Stimulated activated CD8-positive, alpha-beta memory T cell treated with anti-CD3 and anti-CD28 coated beads, Interleukin-7, amount 100 ng/mL, for 4 hours (primary cell): Measurements from ENCODE around the gene FAM53C.
A peak's percentile ranks its signal among the peaks of the same experiment; 100 is the strongest.
"Not testable (repeated sequence)": the region's sequence is repeated elsewhere in the genome, so short reads cannot be mapped to it uniquely, and the experiment has no call there.

Experiments
- DNase-seq, 2 donors: peaks; one replicate each; pipeline ENCODE4 v3.0.0-alpha.2; 2020; ENCODE audit warnings: low read depth in 2 of 2

Gene FAM53C

DNA sequence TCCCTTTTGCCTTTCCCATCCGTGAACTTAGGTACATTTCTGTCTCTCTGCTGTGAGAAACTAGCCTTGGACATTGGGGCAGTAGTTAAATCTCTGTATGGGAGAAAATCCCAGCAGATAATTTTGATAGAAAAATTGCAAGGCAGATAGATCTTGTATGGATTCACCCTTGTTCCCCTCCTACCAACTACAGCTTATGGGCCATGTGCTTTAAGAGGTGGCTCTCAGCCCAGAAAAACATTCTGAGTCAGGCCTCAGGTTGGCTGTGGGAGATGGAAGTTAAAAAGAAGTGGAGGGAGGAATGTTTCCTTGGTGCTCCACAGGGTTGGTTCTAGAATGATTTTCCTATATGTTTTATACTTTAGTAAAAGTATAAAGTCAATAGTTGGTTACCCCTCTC, 13.0 kb downstream of the FAM53C start:
- no peak for DNase-seq

DNA sequence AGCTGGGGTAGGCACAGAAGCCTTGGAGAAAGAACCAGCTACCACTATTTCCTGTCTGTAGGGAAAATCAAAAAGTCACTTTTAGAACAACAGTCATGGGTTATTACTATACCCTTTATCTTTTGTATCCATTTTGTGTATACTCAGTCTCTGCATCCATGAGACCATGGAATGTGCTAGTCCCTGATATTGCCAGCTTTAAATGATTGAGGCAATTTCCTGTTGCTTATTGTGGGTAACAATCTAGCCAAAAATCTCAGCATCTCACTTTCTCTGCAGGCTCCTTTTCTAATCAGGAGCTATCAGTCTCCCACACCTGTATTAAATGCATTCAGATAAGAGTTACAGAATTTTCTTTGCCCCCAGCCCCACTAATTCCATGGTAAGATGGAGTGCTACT, 13.5 kb downstream of the FAM53C start:
- DNase-seq: no peak

DNA sequence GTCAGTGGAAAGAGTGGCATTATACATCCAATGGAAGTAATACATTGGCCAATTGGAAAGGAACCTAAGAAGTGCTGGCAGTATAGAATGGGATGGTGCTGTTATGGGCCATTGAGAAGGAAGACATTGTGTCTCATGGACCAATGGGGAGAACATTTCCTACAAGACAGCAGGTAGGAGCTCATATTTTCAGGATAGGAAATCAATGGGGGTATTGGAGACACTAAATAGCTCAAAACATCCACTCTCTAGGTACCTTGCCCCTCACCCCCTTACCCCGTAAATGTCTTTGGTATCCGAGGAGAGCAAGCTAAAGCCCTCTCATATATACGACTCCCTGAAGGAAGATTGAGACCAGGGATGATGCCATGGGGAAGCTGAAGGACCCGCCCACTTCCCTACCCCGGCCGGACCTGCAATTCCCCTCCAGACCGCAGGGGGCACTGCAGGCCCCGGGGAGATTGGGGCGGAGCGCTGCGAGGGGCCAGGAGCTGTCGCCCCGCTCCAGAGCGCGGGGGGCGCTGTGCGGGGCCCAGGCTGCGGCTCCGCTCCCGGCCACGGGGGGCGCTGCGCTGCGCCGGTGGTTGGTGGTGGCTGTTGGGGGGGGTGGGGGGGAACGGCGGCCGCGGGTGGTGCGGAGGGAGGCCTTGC, 14.1 kb downstream of the FAM53C start, which contains the start of gene KDM3B:
TSS of gene KDM3B (plus strand) at position 615 of the 651 bp plus-strand sequence. CDS start 111 bp downstream, outside the sequence.
- DNase-seq: peak; percentile 74 to 84

DNA sequence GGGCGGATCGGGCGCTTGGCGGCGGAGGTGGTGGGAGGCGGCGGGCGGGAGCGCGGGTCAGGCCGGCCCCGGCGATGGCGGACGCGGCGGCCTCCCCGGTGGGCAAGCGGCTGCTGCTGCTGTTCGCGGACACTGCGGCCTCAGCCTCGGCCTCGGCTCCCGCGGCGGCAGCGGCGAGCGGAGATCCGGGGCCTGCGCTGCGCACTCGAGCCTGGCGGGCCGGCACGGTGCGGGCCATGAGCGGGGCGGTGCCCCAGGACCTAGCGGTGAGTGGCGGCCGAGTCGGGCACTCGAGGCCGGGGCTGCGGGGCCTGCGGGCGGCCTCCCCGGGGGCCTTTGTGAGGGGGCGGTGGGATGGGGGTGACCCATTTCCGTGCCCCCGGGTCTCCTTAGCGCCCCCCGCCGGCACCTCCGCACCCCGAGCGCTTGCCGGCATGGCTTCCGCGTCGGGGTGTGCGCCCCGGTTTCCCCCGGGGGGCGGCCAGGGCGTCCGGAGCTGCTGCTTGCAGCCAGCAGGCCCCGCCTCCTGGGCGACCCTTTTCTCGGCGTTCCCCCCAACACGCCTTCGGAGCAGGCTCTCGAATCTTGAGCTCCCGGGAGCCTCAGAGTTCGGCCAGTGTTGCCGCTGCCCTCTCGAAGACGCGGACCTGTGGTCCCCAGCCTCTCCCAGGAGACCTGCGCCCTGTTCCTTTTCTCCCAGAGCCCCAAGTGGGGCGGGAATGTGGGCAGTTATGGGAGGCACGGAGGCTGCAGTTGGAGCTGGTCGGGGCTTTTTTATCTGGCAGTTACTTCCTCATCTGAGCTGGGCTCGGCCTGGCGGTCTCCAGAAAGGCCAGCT, 14.9 kb downstream of the FAM53C start:
- peak; percentile 36 to 72 for DNase-seq

GRCh38 chr5:138353560-138354080, 15.6 kb downstream of the FAM53C start:
- DNase-seq: peak in 1 of 2 donors; percentile 6

DNA sequence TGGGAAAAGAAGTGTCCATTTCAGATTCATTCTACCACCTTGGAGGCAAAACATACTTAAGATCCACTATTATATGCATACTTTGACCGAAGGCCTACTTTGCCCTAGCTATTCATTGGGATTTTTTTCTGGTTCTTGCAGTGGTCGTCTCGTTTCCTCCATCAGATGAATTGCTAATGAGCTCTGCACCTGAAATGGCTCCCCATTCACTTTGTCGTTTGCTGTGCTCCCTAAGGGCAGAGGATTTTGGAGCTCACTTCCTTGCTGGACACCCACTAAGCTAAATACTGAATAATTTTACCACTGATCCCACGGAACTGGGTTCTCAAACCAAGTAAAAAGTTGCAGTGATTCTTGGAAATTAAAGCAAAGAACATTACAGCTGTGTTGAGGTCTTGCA, 16.3 kb downstream of the FAM53C start:
- no peak for DNase-seq

DNA sequence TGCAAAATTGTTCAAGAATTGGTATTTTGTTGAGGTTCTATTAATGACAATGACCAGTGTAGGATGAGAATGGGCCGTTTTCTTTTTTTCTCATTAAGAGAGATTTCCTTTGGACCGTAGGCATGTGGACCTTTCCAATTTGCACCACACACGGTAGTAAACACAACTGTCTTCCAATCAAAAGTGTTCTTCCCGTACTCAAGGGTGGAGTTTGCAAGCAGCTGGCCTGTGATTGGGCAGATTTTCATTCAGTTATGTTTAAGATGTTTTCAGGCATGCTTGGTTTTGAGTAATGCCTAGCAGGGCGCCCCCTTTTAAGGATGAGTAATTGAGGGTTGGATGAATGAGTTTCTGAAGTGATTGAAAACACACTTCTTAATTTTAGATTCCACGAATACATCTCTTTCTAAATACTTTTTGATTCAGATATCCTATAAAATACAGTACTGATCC, 16.9 kb downstream of the FAM53C start:
- peak in 1 of 2 donors; percentile 24 for DNase-seq

DNA sequence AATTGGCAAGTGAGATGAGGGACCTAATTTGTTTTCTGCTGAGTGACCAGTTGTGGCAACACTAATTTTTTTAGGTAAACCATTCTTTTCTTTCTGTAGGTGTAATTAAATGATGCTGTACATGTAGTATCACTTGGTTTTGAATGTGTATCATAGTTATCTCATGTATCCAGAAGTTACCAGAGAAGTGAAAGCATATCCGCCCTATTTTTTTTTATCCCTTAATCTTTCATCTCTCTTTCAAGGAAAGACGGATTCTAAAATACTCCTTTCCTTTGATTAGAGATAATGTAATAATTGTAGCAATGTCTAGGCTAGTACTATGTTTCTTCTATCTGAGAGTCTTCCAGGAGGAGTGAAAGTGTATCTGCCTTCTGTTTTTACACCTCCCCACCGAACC, 21.6 kb downstream of the FAM53C start:
- no peak for DNase-seq

GRCh38 chr5:138360941-138361452, 22.9 kb downstream of the FAM53C start:
- no peak for DNase-seq

DNA sequence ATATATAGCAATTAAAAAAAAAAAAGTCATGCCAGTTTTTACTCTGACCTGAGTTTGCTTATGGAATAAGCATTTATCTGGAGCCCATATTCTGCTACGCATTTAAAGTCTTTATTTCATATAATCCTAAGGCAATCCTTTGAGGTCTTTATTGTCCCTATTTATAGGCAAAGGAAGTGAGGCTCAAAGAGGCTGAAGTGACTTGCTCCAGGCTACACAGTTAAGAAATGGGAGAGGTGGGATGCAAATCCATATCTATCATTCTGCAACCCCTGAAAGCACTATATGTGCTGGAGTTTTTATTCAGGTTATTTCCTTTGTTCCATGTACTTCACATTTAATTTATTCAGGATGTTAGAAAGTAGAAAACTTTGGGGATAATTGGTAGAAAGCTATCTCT, 26.5 kb downstream of the FAM53C start:
- no peak for DNase-seq

DNA sequence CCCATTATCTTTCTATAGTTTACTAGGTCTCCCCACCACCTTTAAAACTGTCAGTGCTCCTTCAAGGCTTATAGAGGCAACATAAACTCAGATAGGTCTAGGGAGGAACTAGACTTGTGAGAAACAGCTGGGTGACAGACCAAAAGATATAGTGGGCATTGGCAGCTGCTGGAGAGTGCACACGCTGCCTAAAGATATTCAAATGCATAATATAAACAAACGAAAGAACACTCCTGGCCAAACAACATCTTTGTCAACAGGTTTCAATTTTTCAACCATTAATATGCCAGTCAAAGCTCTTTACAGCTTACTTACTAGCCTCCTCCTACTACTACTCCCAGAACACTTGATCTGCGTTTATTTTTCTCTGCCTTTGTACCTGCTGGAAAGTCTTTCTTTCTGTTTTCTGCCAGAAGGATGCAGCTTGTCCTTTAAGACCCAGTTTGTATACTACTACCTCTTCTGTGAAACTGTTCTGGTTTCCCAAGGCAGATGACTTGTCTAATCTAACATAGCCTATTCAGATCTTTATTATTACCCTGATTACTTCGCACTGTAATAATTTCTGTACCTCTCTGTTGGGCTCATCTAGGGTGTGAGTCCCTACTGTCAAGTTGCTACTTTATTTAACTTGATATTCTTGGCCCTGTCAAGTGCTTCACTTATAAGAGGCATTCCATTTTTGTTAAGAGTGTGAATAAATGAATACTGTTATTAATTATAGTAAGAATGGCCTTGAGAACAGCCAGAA, 28.7 kb downstream of the FAM53C start:
- DNase-seq: no peak

DNA sequence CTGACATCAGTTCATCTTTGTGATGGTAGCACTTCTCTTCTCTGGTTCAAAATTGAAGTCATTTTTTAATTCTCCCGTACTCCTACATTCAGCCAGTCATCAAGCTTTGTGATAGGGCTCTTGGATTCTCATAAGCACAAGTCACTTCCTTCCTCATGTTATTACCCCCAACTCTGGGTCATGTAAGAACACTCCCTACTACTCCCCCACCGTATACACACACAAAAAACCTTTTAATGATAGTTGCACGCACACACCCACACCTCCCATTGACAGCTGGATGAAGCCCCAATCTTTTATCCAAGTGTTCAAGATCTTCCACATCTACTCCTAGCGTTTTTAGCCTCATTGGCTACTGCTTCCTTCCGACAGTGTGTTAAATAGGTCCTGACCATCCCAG, 31.2 kb downstream of the FAM53C start:
- no peak for DNase-seq

GRCh38 chr5:138369706-138370105, 31.6 kb downstream of the FAM53C start:
- no peak for DNase-seq

DNA sequence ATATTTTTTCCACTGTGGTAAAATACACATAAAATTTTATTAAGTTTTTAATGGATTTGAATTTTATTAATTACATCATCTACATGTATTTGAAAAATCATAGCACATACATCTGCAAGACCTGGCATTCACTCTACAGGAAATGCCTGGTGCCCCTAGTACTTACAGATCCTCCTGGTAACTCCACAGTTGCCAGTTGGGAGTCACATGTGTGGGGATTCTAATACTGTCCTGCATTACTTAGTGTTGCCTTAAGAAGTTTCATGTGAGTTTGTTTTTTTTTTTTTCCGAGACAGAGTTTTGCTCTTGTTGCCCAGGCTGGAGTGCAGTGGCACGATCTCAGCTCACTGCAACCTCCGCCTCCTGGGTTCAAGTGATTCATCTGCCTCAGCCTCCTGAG, 32.5 kb downstream of the FAM53C start:
- no peak for DNase-seq

- DNase-seq: no peak
Observed at GRCh38 chr5:138371454-138371853, 33.4 kb downstream of the FAM53C start.

- DNase-seq: no peak
Observed at GRCh38 chr5:138372225-138372624, 34.2 kb downstream of the FAM53C start.

GRCh38 chr5:138372653-138373052, 34.6 kb downstream of the FAM53C start:
- no peak for DNase-seq

DNA sequence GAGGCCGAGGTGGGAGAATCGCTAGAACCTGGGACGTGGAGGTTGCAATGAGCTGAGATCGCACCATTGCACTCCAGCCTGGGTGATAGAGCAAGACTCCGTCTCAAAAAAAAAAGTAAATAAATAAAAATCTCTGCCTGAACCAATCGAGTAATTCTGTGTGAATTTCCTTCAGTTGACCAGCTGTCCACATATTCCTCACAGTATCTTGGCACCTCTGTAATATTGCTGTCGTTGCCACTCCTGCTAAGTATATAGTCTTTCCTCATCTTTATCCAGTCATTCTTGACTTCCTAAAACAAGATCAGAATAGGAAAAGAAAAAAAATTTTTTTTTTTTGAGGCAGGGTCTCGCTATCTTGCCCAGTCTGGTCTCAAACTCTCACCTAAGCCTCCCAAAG, 44.3 kb downstream of the FAM53C start:
- no peak for DNase-seq

DNA sequence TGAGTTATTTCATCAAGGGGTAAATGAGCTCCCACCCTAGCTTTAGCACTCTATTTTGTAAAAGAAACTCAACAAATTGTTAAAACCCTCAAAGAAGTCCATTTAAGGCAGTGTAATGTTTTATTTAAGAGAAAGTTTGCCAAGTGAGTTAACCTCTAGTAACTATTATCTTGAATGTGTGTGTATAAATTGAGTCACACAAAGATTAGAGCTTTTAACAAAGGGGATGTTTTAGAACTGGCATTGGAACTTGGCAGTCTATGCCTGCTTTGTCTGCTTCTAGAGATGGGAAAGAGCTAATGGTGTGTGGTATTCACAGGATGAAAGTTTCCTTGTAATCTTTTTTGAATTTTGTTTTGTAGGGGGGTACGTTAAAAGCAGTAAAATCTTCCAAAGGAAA, 47.6 kb downstream of the FAM53C start:
- no peak for DNase-seq

DNA sequence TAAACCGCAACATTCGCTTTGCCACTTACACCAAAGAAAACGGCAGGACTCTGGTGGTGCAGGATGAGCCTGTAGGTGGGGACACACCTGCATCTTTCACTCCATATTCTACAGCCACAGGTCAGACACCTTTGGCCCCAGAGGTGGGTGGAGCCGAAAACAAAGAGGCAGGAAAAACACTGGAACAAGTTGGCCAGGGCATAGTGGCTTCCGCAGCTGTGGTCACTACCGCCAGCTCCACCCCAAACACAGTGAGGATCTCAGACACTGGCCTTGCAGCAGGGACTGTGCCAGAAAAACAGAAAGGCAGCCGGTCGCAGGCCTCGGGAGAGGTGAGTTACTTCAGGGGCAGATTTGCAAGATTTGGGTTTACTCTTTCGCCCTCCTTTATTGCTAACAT, 48.2 kb downstream of the FAM53C start:
- no peak for DNase-seq

DNA sequence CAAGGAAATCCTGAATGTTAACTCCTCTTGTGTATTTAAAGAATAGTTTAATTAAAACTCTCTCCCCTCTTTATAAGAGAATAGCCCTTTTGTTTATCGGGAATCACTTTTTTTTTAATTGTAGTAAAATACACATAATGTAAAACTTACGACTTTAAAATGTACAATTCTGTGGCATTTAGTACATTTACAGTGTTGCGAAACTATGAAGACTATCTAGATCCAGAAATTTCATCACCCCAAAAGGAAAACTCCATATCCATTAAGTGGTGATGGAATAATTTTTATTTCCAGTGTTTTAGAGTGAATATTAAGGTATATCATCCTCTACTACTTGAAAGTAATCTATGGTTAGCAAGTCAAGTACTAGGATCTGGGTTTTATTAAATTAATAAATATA, 51.3 kb downstream of the FAM53C start:
- DNase-seq: no peak

GRCh38 chr5:138389911-138390310, 51.8 kb downstream of the FAM53C start:
- not testable (repeated sequence) for DNase-seq
